GM03348 (cell line): ENCODE results near the gene NLGN1.

Source experiments
- DNase-seq: peaks from one replicate; pipeline ENCODE4 v3.0.0; 2012; ENCODE audit warnings: low spot score

The NLGN1 gene

GRCh38 chr3:173639098-173639497, 241.6 kb downstream of the NLGN1 start:
- peak; percentile 6 for DNase-seq

DNA sequence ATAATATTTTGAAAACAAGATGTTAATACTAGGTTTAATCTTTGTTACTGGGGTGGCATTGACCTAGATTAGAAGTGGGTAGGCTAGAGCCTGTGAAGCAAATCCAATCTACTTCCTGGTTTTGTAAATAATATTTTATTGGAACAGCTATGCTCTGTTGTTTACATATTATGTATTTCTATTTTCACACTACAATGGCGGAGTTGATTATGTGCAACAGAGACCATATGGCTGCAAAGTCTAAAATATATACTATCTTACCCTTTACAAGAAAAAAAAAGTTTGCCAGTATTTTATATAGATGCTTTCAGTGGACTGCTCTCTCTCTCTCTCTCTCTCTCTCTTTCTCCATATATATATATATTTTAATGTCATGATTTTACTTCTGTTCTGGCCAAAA, 244.2 kb downstream of the NLGN1 start:
- DNase-seq: no peak

DNA sequence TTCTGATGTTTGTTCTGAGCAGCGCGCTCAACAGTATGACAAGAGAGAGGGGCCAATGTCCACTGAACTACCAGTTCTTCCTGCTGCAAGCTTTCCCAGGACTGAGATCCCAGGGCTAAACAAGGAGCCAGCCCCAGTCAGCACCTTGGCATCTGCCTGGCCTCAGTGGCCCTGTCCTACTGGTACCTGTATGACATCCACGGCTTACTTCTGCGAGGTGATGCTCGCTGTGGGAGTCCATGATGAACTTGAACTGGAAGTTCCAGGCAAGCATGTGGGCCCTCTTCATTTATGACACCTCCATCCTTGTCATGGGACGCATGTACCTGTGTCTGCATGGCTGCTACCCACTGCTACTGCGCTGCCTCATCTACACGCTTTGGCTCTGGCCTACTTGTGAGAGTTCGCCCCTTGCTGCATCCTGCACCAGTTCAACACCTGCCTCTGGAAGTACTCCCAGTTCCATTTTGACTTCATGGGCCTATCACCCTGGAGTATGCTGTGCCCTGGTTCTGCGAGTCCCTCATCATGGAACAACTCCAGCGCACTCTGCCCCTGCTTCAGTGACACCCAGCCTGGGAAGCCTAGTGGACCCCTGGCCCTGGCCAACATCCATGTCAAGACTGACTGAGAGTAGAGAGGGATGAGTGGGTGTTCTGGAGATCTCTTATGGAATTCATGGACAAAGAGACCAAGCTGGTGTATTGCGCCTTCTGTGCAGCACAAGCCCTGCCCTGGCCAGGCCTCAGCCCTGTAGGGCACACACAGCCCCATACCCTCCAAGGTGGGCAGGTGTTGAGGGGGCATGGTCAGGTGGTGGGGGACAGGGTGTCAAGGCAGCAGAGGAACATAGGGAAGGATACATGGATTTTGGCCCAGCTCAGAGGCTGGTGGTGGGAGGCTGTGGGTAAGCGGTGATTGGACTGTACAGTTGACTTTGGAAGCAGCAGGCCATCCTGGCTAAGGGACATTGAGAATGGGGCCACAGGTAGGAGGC, 246.8 kb downstream of the NLGN1 start:
- DNase-seq: no peak

- DNase-seq: peak; percentile 11
Observed at GRCh38 chr3:173650596-173650995, 253.1 kb downstream of the NLGN1 start.

GRCh38 chr3:173652093-173652492, 254.5 kb downstream of the NLGN1 start:
- no peak for DNase-seq

GRCh38 chr3:173653781-173654180, 256.2 kb downstream of the NLGN1 start:
- DNase-seq: no peak

- DNase-seq: no peak
Observed at GRCh38 chr3:173659972-173660371, 262.4 kb downstream of the NLGN1 start.

- DNase-seq: peak; percentile 41
Observed at GRCh38 chr3:173660645-173661299, 263.2 kb downstream of the NLGN1 start.

DNA sequence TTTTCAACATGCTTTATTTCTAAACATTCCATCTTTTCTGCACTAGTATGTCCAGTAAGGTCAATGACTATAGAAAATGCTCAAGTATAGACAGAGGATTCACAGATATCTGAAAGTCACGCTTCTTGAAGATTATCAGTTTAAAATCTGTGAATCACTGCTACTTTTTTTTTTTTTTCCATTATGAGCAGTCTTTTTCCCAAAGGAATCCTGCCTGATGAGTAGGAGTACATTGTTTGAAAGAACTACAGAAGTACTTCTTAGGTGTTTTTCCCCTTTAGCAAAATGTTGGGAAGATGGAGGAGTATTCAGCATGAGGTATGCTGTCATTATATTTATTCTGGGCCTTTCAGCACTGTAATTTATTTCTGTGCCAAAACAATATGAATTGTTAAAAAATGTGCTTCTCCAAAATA, 266.2 kb downstream of the NLGN1 start:
- DNase-seq: peak; percentile 24

DNA sequence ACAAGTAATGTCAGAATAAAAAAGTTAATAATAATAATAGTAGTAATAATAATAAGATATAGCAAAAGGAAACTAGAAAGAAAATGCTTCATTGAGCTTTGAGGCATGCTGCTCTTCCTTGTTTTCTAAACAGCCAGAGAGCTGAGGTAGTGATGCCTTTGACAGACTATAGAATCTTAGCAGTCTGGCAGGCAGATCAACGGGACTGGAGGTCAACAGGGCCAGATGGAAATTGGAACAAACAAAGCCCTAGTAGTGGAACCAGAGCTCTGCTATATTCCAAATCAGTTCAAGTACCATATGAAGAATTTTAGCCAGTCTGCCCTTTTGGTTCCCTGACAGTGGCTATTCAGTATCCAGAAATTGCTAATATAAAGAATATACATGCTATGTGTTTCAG, 278.6 kb downstream of the NLGN1 start:
- DNase-seq: no peak

- no peak for DNase-seq
Observed at GRCh38 chr3:173681188-173681678, 283.7 kb downstream of the NLGN1 start.

- DNase-seq: no peak
Observed at GRCh38 chr3:173685456-173685855, 287.9 kb downstream of the NLGN1 start.

GRCh38 chr3:173688216-173688842, 290.8 kb downstream of the NLGN1 start:
- DNase-seq: no peak

DNA sequence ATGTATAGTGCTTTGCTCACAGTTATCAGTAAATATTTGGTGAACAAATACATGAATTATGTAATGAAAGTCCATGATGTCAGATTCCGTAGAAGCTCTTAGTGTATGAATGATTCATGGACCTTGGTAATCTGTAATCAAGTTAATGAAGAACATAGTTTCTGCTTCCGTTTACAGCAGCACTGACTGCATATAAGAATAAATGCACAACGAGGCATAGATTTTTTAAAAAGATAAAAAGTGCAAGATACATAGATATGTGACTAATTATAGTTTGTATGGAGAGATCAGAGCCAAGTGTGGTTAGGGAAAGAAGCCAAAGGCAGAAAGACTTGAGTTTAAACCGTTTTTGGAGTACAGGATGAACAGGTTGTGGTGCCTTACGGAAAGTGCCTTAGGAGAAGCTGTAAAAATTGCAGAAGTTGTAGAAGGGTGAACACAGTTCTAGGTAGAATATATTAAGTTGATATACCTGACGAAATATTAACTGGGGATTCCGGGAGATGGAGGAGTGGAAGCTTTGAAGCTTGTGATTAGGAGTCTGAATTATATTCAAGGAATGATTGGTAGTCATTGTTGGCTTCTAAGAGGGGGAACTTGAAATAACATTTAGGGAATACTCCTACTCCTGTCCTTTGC, 293.1 kb downstream of the NLGN1 start:
- DNase-seq: no peak

GRCh38 chr3:173699353-173699752, 301.8 kb downstream of the NLGN1 start:
- DNase-seq: no peak

- DNase-seq: no peak
Observed at GRCh38 chr3:173700336-173700735, 302.8 kb downstream of the NLGN1 start.

- DNase-seq: no peak
Observed at GRCh38 chr3:173702561-173702960, 305.0 kb downstream of the NLGN1 start.

DNA sequence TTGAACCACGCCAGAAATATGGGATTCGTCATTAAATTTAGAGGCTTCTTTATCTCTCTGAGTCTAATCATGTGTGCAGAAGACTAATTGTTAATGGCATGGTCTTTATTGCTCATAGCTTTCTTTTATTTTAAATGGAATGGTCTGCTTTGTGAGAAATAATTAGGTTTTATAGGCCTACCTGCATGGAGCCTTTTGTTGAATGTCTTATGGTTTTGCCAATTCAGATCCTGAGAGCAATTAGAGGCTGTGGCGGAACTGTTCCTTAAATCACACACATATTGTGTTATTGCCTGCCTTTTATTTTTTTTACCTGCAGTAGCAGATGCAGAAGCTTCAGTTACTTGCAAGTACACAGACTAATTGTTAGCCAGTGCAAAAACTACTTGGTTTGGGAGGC, 306.2 kb downstream of the NLGN1 start:
- no peak for DNase-seq

GRCh38 chr3:173706630-173707029, 309.1 kb downstream of the NLGN1 start:
- no peak for DNase-seq

GRCh38 chr3:173708191-173708590, 310.6 kb downstream of the NLGN1 start:
- no peak for DNase-seq

DNA sequence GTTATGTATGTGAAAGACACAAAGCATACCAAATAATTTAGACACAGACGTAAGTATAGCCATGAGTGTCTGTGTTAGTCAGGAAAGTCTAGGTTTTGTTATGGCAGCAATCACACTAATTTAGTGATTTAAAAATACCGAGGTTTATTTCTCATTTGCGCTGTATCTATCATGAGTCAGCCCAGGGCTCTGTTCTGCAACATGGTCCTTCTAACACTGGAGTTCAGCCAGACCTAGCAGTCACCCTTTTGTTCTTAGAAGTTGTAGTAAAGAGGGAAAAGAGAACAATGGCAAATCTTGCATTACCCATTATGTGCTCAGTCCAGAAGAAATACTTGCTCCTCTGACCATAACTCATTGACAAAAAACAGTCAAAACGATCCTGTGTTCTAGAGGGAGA, 311.5 kb downstream of the NLGN1 start:
- peak; percentile 4 for DNase-seq

DNA sequence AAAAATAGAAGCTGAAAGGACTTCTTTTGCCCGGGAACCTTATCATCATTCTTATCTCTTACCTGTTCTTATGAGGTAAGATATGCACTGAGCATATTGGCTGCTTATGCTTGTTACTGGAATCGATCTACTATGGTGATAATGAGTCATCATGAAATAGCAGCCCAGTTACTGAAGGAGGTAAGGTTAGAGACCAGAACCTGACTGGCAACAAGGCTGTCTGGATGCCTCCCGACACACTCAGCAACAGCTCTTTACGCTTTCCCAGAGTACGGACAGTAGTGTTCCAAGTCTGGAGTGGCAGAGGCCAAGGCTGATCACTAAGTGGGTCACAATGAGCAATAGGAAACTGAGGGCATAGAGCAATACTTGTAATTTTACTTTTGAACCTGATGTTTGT, 314.1 kb downstream of the NLGN1 start:
- DNase-seq: no peak
